Panc1 (cell line): ENCODE results near the gene SH3PXD2B. TPM values are rescaled to one million over a fixed set of nuclear protein-coding genes. Genes with fewer than 3 reads are reported as not detected.
"Not testable (repeated sequence)": the region's sequence is repeated elsewhere in the genome, so short reads cannot be mapped to it uniquely, and the experiment has no call there.

Source experiments
- ATAC-seq: fragments of 200-7000 bp; cut with Tn5 transposase; 2 replicates; pipeline ENCODE4 v1.9.1; 2020; ENCODE audit warnings: mild to moderate bottlenecking, moderate library complexity
- BruUV-seq: library from RNA; stranded (reverse); fragments of 400-500 nt; replicated peaks from 2 replicates; lab custom pipeline; 2021; lab: Mats Ljungman, UMichigan
- CTCF ChIA-PET: fragments of 300-600 bp; sonication (Branson Sonifier 250); formaldehyde crosslinking; loops from one replicate; lab custom pipeline; 2022; ENCODE audit warnings: antibody characterized with exemption; lab: Charles Lee
- POLR2A ChIA-PET: fragments of 300-600 bp; sonication (Branson Sonifier 250); formaldehyde crosslinking; loops from one replicate; lab custom pipeline; 2022; ENCODE audit warnings: antibody characterized with exemption; lab: Charles Lee
- DNase-seq: peaks from one replicate; pipeline ENCODE4 v3.0.0-alpha.2; 2010; ENCODE audit warnings: low read depth, low spot score
- H3K27ac ChIP-seq: 2 replicates; pipeline ENCODE4 v1.5.1; 2011; ENCODE audit warnings: mild to moderate bottlenecking, low read length, inconsistent platforms
- H3K27me3 ChIP-seq: fragments of 200-500 bp; sonication (Bioruptor generic); 2 replicates; pipeline ENCODE4 v1.6.0; 2014; ENCODE audit warnings: low read length, inconsistent platforms; ENCODE audit not compliant: control insufficient read depth, insufficient read depth
- H3K36me3 ChIP-seq: fragments of 200-500 bp; sonication (Bioruptor generic); 2 replicates; pipeline ENCODE4 v1.5.1; 2014; ENCODE audit warnings: inconsistent platforms, mild to moderate bottlenecking, low read length, moderate library complexity; ENCODE audit not compliant: control insufficient read depth, insufficient read depth
- H3K4me1 ChIP-seq: 2 replicates; pipeline ENCODE4 v1.5.1; 2011; ENCODE audit warnings: inconsistent platforms, mild to moderate bottlenecking, low read length, moderate library complexity; ENCODE audit not compliant: control insufficient read depth, insufficient read depth
- H3K4me3 ChIP-seq, 2 experiments: 2 replicates each; pipeline ENCODE4 v1.5.1; 2011 to 2012; ENCODE audit warnings: low read depth in 2 of 2, low read length in 2 of 2, mild to moderate bottlenecking in 2 of 2, inconsistent platforms in 1 of 2, moderate library complexity in 1 of 2
- H3K9me3 ChIP-seq: fragments of 200-500 bp; sonication (Bioruptor generic); 2 replicates; pipeline ENCODE4 v1.5.1; 2014; ENCODE audit warnings: low read depth, mild to moderate bottlenecking, inconsistent platforms, low read length, moderate library complexity; ENCODE audit not compliant: control insufficient read depth, insufficient read depth
- CTCF ChIP-seq: fragments of 450-650 bp; IDR thresholded peaks from 2 replicates; pipeline ENCODE4 v1.5.1; 2017; ENCODE audit warnings: mild to moderate bottlenecking
- POLR2AphosphoS5 ChIP-seq: IDR thresholded peaks from 2 replicates; pipeline ENCODE4 v1.6.1; 2012; ENCODE audit warnings: mild to moderate bottlenecking, low read depth, low read length, moderate library complexity
- REST ChIP-seq, 2 experiments: IDR thresholded peaks; 2 replicates each; pipeline ENCODE4 v1.6.1; 2011 to 2012; ENCODE audit warnings: low read depth in 2 of 2, control low read depth in 1 of 2, low read length in 1 of 2, mild to moderate bottlenecking in 1 of 2, moderate library complexity in 1 of 2; ENCODE audit not compliant: insufficient read depth in 1 of 2
- SIN3A ChIP-seq: IDR thresholded peaks from 2 replicates; pipeline ENCODE4 v1.6.1; 2012; ENCODE audit warnings: low read depth, mild to moderate bottlenecking, low read length, moderate library complexity, borderline replicate concordance; ENCODE audit not compliant: insufficient read depth
- TCF7L2 ChIP-seq: IDR thresholded peaks from 2 replicates; pipeline ENCODE4 v1.6.1; 2011; ENCODE audit warnings: mild to moderate bottlenecking, low read depth, low read length, inconsistent platforms
- in situ Hi-C: cut with HindIII; loops from 2 replicates; pipeline ENCODE4 v1.10.0; 2016; ENCODE audit warnings: low sequenced_read_pairs, low pct_unique_long_range_greater_than_20kb
- intact Hi-C: fragments of 100-400 bp; cut with micrococcal nuclease; formaldehyde crosslinking; loops from one replicate; pipeline ENCODE4 v1.10.0; 2022; ENCODE audit not compliant: unreplicated experiment
- total RNA-seq: library from RNA; stranded (reverse); gene quantifications from one replicate; pipeline ENCODE4 v1.2.1, GENCODE V29; 2021; ENCODE audit not compliant: unreplicated experiment

SH3PXD2B gene
- total RNA-seq, 1 experiment from 2014 or later, result 39.7 TPM

- DNase-seq (no peak), ATAC-seq (no peak)
- no TSS peak for BruUV-seq
- H3K27ac ChIP-seq, result no peak overlapping the region
- H3K9me3 ChIP-seq, result no peaks in the 10 kb centered on the region
- CTCF ChIA-PET, result interaction anchor here (0.7 to 0.8 kb wide), 2 partner anchors 66 to 90 kb away, joined by 3 to 10 read pairs; no protein-coding TSS in a partner anchor
- in situ Hi-C loops, result no loop called here
- intact Hi-C loops, result loop anchor here (10.0 kb wide), 1 partner anchor 94 kb away; the partner anchor contains the start of gene EFCAB9
- H3K36me3 ChIP-seq, result no peaks in the 10 kb centered on the region
- no peak for TF ChIP-seq REST (IDR thresholded peaks at IDR 0.05; ENCODE audit: insufficient read depth in 1 of 2, low read depth in 2 of 2, low read length in 1 of 2)
- TF ChIP-seq CTCF, result no peak
- no peak for TF ChIP-seq TCF7L2
- TF ChIP-seq POLR2AphosphoS5, result no peak
- no peak for TF ChIP-seq SIN3A
- H3K4me3 ChIP-seq, result no peak overlapping the region
- no peaks in the 10 kb centered on the region for H3K27me3 ChIP-seq
- POLR2A ChIA-PET, result interaction anchor here (0.6 kb wide), 1 partner anchor 192 kb away, joined by 5 read pairs; no protein-coding TSS in a partner anchor
- peaks cover 19% of the 10 kb centered on the region for H3K4me1 ChIP-seq
These were observed 165.9 kb downstream of the SH3PXD2B start for GRCh38 chr5:172288465-172288864.

GRCh38 chr5:172287140-172287539 is 167.2 kb downstream of the SH3PXD2B start:
- H3K9me3 ChIP-seq, ATAC-seq, in situ Hi-C loops, BruUV-seq, H3K4me3 ChIP-seq, CTCF ChIA-PET, DNase-seq, H3K27ac ChIP-seq, H3K36me3 ChIP-seq, H3K27me3 ChIP-seq: not testable (repeated sequence)
- intact Hi-C loops, result loop anchor here (10.0 kb wide), 1 partner anchor 92 kb away; the partner anchor contains the start of gene EFCAB9
- POLR2A ChIA-PET, result interaction anchor here (0.7 kb wide), 1 partner anchor 120 kb away, joined by 4 read pairs; no protein-coding TSS in a partner anchor
- H3K4me1 ChIP-seq, result peaks cover 13% of the 10 kb centered on the region
